Liver (tissue), 9 donors: ENCODE results near the gene LHX6. TPM values are rescaled to one million over a fixed set of nuclear protein-coding genes. Genes with fewer than 3 reads are reported as not detected.

Source experiments
- DNase-seq: peaks from one replicate; pipeline ENCODE4 v3.0.0-alpha.2; 2017; ENCODE audit warnings: low spot score
- H3K27ac ChIP-seq, 2 donors: one replicate each; pipeline ENCODE4 v1.7.0; 2013; ENCODE audit warnings: inconsistent platforms in 2 of 2, low read length in 2 of 2, control low read depth in 1 of 2, low read depth in 1 of 2, mild to moderate bottlenecking in 1 of 2
- H3K27me3 ChIP-seq, 4 donors: one replicate each; pipeline versions ENCODE4 v1.6.1 to v1.7.0; 2013; ENCODE audit warnings: low read length in 3 of 4, inconsistent platforms in 1 of 4, mild to moderate bottlenecking in 1 of 4, moderate library complexity in 1 of 4; ENCODE audit not compliant: control insufficient read depth in 4 of 4, insufficient read depth in 4 of 4
- H3K36me3 ChIP-seq, 4 donors: one replicate each; pipeline versions ENCODE4 v1.6.1 to v1.7.0; 2013; ENCODE audit warnings: low read length in 3 of 4, mild to moderate bottlenecking in 3 of 4, low read depth in 1 of 4, moderate library complexity in 1 of 4; ENCODE audit not compliant: control insufficient read depth in 4 of 4, insufficient read depth in 3 of 4
- H3K4me1 ChIP-seq, 4 donors: one replicate each; pipeline versions ENCODE4 v1.6.1 to v1.7.0; 2013; ENCODE audit warnings: low read length in 3 of 4, mild to moderate bottlenecking in 3 of 4, moderate library complexity in 1 of 4; ENCODE audit not compliant: control insufficient read depth in 4 of 4, insufficient read depth in 4 of 4
- H3K4me3 ChIP-seq, 3 donors: one replicate each; pipeline versions ENCODE4 v1.6.1 to v1.7.0; 2013; ENCODE audit warnings: low read length in 3 of 3, control low read depth in 1 of 3, low read depth in 1 of 3, mild to moderate bottlenecking in 1 of 3
- H3K9ac ChIP-seq, 2 donors: one replicate each; pipeline ENCODE4 v1.7.0; 2013; ENCODE audit warnings: low read length in 2 of 2, mild to moderate bottlenecking in 2 of 2, moderate library complexity in 2 of 2, control low read depth in 1 of 2, low read depth in 1 of 2
- H3K9me3 ChIP-seq, 4 donors: one replicate each; pipeline versions ENCODE4 v1.6.1 to v1.7.0; 2013; ENCODE audit warnings: low read length in 3 of 4; ENCODE audit not compliant: control insufficient read depth in 4 of 4
- CTCF ChIP-seq: fragments of 150-350 bp; IDR thresholded peaks from 2 replicates; pipeline ENCODE4 v1.5.1; 2017; ENCODE audit warnings: improper control_type of control experiment, low read depth, low read length; ENCODE audit not compliant: missing input control
- EGR1 ChIP-seq, 2 donors: IDR thresholded peaks; 2 replicates each; pipeline ENCODE4 v1.6.1; 2016 to 2018; ENCODE audit warnings: antibody characterized with exemption in 2 of 2, low read depth in 2 of 2
- FOXA1 ChIP-seq: IDR thresholded peaks from 2 replicates; pipeline ENCODE4 v1.6.1; 2016; ENCODE audit warnings: antibody characterized with exemption
- FOXA2 ChIP-seq: IDR thresholded peaks from 2 replicates; pipeline ENCODE4 v1.6.1; 2016; ENCODE audit warnings: antibody characterized with exemption
- GABPA ChIP-seq, 2 donors: IDR thresholded peaks in 1 of 2; conservative IDR thresholded peaks in 1 of 2; 2 replicates each; pipeline ENCODE4 v1.6.1; 2016; ENCODE audit warnings: antibody characterized with exemption in 2 of 2, mild to moderate bottlenecking in 1 of 2, moderate library complexity in 1 of 2
- HNF4A ChIP-seq, 2 donors: conservative IDR thresholded peaks; 2 replicates each; pipeline ENCODE4 v1.6.1; 2016; ENCODE audit warnings: antibody characterized with exemption in 2 of 2, mild to moderate bottlenecking in 2 of 2
- HNF4G ChIP-seq: IDR thresholded peaks from 2 replicates; pipeline ENCODE4 v1.6.1; 2016; ENCODE audit warnings: antibody characterized with exemption
- JUND ChIP-seq, 2 donors: IDR thresholded peaks; 2 replicates each; pipeline ENCODE4 v1.6.1; 2016; ENCODE audit warnings: antibody characterized with exemption in 2 of 2
- NR2F2 ChIP-seq: IDR thresholded peaks from 2 replicates; pipeline ENCODE4 v1.6.1; 2016; ENCODE audit warnings: antibody characterized with exemption
- RAD21 ChIP-seq, 2 donors: IDR thresholded peaks; 2 replicates each; pipeline ENCODE4 v1.6.1; 2016; ENCODE audit warnings: antibody characterized with exemption in 2 of 2, mild to moderate bottlenecking in 2 of 2
- REST ChIP-seq: IDR thresholded peaks from 2 replicates; pipeline ENCODE4 v1.6.1; 2016; ENCODE audit warnings: antibody characterized with exemption, mild to moderate bottlenecking
- RXRA ChIP-seq, 2 donors: IDR thresholded peaks; 2 replicates each; pipeline ENCODE4 v1.6.1; 2017 to 2018; ENCODE audit warnings: antibody characterized with exemption in 2 of 2, mild to moderate bottlenecking in 1 of 2
- SP1 ChIP-seq: IDR thresholded peaks from 2 replicates; pipeline ENCODE4 v1.6.1; 2018; ENCODE audit warnings: antibody characterized with exemption, mild to moderate bottlenecking
- TAF1 ChIP-seq: conservative IDR thresholded peaks from 2 replicates; pipeline ENCODE4 v1.6.1; 2016; ENCODE audit warnings: antibody characterized with exemption, mild to moderate bottlenecking
- YY1 ChIP-seq: IDR thresholded peaks from 2 replicates; pipeline ENCODE4 v1.6.1; 2016; ENCODE audit warnings: antibody characterized with exemption, mild to moderate bottlenecking
- WGBS: extraction: QIAGEN DNeasy Blood & Tissue Kit; methylation state at CpG from one replicate; pipeline ENCODE4 v1.1.7; 2013; 5-methylcytosine and 5-hydroxymethylcytosine counted together
- polyA plus RNA-seq, 2 donors: library from polyadenylated mRNA; stranded (reverse) in 1 of 2; unstranded in 1 of 2; fragments of 200-250 nt in 1 of 2; fragments of >200 nt in 1 of 2; fragmentation: Nextera tagmentation in 1 of 2; extraction: Ambion mirVana in 1 of 2; gene quantifications; one replicate each; pipeline versions ENCODE4 v1.2.1 to v1.2.3, GENCODE V29; 2013 to 2015
- total RNA-seq, 2 donors: library from RNA; depleted of rRNA; stranded (reverse); fragments of >200 nt; gene quantifications; one replicate each; pipeline ENCODE4 v1.2.3, GENCODE V29; 2014
- TF ChIP-seq, protein P1 (sequence below): IDR thresholded peaks from 2 replicates; pipeline ENCODE4 v1.6.1; 2016; ENCODE audit warnings: antibody characterized with exemption
- TF ChIP-seq, protein P2 (sequence below): IDR thresholded peaks from 2 replicates; pipeline ENCODE4 v1.6.1; 2016; ENCODE audit warnings: antibody characterized with exemption
- TF ChIP-seq, protein P3 (sequence below): IDR thresholded peaks from 2 replicates; pipeline ENCODE4 v1.6.1; 2016; ENCODE audit warnings: antibody characterized with exemption
- donor health status: healthy.
- donor health status: healthy.
- donor health status: healthy.
- donor health status: healthy.
- donor health status: healthy.

Gene LHX6
- under 1 TPM; 0.05 to 0.33 TPM for total RNA-seq
- polyA plus RNA-seq, result under 1 TPM; 0.10 to 0.26 TPM

DNA sequence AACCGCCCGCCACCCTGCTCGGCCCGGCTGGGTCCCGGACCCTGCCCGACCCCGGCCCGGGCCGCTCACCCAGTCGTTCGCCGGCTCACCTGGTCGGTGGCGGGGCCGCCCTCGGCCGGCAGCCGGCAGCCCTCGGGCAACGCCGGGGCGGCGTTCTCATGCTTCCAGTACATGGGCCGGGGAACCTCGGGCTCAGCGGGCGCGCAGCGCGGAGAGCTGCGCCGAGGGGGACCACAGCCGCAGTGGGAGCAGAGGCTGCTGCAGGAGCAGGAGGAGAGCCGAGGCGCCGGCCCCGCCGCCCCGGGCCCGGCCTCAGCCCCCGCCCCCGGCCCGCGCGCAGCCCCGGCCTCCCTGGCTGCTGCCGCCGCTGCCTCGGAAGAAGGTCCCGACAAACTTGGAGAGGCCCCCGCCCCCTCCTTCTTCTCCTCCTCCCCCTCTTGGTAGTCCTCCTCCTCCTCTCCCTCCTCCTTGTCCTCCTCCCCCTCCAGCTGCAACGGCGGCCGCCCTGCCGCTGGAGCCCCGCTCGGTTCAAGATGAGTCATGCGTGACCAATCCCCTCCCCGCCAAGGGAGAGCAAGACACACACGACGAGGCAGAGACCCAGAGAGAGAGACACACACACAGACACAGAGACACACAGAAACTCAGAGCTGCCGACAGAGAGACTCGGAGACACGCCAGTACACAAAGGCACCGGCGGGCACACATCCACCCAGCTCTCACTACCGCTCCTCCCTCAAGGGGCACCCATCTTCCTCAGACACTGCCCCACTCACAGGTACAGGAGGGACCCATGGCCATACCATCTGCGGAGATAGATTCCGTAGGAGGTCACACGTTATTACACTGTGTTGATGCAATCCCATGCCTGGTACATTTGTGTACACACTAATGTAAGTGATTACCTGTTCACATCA lies at the start of gene LHX6:
LHX6 (minus strand) TSS at position 390 of the 917 bp plus-strand sequence; CDS start at position 173, 217 bp downstream.
- no peak within 1 kb of the TSS for H3K9ac ChIP-seq
- peaks cover 3 to 31% (median 16%) of the 10 kb centered on the region in 4 donors for H3K27me3 ChIP-seq
- WGBS, result 6% methylated on average over 70 of the region's 70 CpGs
- no peaks in the 10 kb centered on the region for H3K9me3 ChIP-seq
- DNase-seq, result no peak
- peaks cover 13 to 30% (median 18%) of the 10 kb centered on the region in 4 donors for H3K4me1 ChIP-seq
- peak within 1 kb of the TSS in 1 of 3 donors; percentile 39 for H3K4me3 ChIP-seq
- H3K36me3 ChIP-seq, result no peaks in the 10 kb centered on the region
- TF ChIP-seq CTCF, result no peak
- no peak within 1 kb of the TSS for H3K27ac ChIP-seq

DNA sequence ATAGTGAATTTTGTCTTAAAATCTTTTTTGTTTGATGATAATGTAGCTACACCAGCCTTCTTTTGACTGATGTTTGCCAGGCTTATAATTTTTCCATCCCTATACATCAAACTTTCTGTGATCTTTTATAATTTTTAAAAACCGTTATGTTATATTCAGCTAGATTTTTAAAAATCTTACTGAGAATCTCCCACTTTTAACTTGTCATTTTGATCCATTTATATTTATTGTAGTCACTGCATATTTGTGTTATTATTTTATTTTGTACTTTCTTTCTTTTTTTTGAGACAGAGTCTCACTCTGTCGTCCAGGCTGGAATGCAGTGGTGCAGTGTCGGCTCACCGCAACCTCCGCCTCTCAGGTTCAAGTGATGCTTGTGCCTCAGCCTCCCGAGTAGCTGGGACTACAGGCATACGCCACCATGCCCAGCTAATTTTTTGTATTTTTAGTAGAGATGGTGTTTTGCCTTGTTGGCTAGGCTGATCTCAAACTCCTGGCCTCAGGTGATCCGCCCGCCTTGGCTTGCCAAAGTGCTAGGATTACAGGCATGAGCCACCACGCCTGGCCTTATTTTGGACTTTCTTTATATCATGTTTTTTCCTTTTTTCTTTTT lies 48.6 kb upstream of the LHX6 start:
- H3K9ac ChIP-seq, result no peak overlapping the region
- H3K27ac ChIP-seq, result no peak overlapping the region
- no peak overlapping the region for H3K4me3 ChIP-seq
- H3K27me3 ChIP-seq, result no peaks in the 10 kb centered on the region
- WGBS, result over 99% methylated on average over 10 of the region's 10 CpGs
- TF ChIP-seq NR2F2, result no peak
- TF ChIP-seq, protein P1, sequence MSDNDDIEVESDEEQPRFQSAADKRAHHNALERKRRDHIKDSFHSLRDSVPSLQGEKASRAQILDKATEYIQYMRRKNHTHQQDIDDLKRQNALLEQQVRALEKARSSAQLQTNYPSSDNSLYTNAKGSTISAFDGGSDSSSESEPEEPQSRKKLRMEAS, result no peak
- no peak for TF ChIP-seq RAD21 (IDR thresholded peaks at IDR 0.05)
- TF ChIP-seq FOXA1, result no peak
- TF ChIP-seq RXRA (IDR thresholded peaks at IDR 0.05), result no peak
- TF ChIP-seq, protein P2, sequence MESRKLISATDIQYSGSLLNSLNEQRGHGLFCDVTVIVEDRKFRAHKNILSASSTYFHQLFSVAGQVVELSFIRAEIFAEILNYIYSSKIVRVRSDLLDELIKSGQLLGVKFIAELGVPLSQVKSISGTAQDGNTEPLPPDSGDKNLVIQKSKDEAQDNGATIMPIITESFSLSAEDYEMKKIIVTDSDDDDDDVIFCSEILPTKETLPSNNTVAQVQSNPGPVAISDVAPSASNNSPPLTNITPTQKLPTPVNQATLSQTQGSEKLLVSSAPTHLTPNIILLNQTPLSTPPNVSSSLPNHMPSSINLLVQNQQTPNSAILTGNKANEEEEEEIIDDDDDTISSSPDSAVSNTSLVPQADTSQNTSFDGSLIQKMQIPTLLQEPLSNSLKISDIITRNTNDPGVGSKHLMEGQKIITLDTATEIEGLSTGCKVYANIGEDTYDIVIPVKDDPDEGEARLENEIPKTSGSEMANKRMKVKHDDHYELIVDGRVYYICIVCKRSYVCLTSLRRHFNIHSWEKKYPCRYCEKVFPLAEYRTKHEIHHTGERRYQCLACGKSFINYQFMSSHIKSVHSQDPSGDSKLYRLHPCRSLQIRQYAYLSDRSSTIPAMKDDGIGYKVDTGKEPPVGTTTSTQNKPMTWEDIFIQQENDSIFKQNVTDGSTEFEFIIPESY, result no peak
- no peak for TF ChIP-seq GABPA (IDR thresholded peaks at IDR 0.05 in 1 of 2, conservative IDR thresholded peaks at IDR 0.05 in 1 of 2)
- no peak for TF ChIP-seq EGR1 (IDR thresholded peaks at IDR 0.05; ENCODE audit: low read depth in 2 of 2)
- TF ChIP-seq, protein P3, sequence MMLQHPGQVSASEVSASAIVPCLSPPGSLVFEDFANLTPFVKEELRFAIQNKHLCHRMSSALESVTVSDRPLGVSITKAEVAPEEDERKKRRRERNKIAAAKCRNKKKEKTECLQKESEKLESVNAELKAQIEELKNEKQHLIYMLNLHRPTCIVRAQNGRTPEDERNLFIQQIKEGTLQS, result no peak
- TF ChIP-seq SP1, result no peak
- no peak for TF ChIP-seq FOXA2
- TF ChIP-seq HNF4G, result no peak
- TF ChIP-seq JUND (IDR thresholded peaks at IDR 0.05), result no peak
- no peak for TF ChIP-seq YY1
- TF ChIP-seq TAF1, result no peak
- TF ChIP-seq HNF4A (conservative IDR thresholded peaks at IDR 0.05), result no peak
- no peak for TF ChIP-seq REST
- peaks cover 0 to 5% (median 1%) of the 10 kb centered on the region in 4 donors for H3K4me1 ChIP-seq
- peaks cover 10 to 22% (median 16%) of the 10 kb centered on the region in 4 donors for H3K36me3 ChIP-seq
- no peak for DNase-seq
- H3K9me3 ChIP-seq, result peaks cover 0 to 3% (median 0%) of the 10 kb centered on the region in 4 donors
